ENCODE measurements around the gene N4BP2L2.

The N4BP2L2 gene

DNA sequence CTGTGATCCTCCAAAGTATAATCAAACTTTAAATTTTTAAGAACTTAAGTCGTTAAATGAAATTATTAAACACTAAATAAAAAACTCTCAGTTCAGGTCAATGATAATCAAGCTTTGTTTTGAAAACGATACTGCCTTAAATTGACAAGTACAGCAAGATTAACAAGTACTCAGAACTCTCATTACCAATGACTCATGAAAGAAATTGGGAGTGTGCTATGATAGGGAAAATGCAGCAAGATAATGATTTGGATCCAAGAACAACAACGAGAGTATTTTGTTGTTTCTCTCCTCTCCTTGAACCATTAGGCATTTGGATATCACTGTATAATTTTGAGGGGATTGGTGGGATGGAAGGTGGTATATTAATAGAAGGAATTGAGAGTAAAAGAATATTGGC, 10.2 kb downstream of the N4BP2L2 start:
- no peak for DNase-seq

DNA sequence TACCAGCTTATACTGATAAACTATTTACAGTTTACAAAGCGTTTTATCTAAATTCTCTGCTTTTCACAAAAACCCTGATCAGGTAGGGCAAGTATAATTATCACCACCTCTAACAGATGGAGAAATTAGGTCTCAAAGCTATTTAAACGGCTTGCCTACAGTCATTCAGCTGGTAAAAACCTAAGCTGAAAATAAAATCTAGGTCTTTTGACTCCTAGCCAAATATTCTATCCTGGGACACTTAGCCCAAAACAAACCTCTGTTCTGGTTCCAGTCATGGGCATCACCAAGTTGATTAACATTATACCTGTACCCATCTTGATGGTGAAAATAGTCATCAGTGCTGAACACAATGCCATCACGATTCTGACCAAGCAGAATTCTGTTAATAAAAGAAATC, 11.4 kb downstream of the N4BP2L2 start:
- no peak for DNase-seq

DNA sequence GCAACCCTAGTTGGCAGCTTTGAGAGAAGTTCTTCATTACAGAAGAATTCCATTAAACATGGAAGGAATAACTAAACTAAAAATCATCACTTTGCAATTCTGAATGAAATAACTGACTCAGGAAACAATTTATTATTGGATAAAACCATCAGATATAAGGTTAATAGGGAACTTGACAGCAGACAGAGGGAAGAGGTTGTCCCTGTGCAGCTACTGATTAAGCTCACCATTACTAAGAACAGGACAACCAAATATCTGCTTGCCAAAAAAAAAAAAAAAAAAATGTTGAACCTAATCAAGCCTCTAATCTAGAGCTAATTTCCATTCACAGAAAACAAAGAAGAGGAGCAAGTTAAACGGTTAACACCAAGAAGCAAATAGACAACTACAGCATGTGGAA, 12.8 kb downstream of the N4BP2L2 start:
- DNase-seq, result no peak

DNA sequence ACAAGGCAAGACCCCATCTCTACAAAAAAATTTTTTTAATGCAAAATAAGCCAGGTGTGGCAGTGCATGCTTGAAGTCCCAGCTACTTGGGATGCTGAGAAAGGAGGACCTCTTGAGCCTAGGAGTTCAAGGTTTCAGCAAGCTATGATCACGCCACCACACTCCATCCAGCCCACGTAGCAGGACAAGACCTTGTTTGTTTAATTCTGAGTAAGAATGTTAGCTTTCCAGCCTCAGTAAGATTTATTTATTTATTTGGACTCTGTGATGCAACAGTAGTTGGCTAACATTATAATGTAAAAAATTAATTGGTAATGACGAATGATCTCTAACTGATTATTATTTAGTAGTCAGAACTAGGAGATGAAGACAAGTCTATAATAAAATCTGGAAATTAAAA, 23.3 kb downstream of the N4BP2L2 start:
- DNase-seq, result no peak

DNA sequence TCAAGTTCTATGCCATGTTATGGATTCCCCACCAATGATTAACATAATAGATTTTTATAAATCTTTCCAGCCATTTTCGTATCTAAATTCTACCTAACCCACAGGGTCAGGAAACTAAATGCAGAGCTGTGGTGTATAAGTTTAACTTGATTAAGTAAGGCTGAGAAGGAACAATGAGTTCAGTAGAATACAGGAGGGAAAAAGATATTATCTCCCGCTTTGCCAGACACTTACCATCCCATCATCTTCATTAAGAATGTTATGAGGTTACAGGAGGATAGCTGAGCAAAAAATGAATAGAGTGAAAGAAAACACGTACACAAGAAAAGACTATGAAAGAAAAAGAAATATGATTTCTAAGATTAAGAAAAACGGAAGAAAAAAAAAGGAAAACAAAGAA, 27.1 kb downstream of the N4BP2L2 start:
- no peak for DNase-seq

DNA sequence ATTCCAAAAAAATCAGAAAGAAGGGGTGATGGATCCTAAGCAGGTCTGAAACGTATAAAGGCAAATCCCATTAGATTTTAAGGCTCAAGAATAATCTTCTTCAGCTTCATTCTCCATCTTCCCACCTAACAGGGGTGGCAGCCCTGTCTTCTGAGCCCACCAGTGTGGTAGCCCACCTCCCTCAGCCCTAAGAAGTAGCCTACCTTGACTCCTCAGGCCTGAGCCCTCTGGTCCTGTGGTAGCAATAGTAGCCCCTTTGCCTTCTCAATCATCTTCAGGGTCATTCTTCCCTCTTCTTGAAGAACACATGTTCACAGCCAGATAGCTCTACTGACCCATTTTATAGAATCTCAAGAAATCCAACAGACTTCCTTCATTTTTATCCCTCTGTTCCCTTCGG, 33.7 kb downstream of the N4BP2L2 start:
- DNase-seq, result no peak

DNA sequence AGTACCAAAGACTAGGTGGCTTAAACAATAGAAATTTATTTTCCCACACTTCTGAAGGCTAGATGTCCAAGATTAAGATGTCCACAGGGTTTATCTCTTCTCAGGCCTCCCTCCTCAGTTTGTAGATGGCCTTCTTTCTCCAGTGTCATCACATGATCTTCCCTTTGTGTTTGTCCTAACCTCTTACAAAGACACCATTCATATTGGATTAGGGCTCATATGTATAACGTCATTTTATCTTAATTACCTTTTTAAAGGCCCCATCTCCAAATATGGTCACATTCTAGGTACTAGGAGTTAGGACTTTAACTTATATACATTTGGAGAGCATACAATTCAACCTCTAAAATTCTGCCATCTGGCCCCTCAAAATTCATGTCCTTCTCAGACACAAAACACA, 34.3 kb downstream of the N4BP2L2 start:
- no peak for DNase-seq

DNA sequence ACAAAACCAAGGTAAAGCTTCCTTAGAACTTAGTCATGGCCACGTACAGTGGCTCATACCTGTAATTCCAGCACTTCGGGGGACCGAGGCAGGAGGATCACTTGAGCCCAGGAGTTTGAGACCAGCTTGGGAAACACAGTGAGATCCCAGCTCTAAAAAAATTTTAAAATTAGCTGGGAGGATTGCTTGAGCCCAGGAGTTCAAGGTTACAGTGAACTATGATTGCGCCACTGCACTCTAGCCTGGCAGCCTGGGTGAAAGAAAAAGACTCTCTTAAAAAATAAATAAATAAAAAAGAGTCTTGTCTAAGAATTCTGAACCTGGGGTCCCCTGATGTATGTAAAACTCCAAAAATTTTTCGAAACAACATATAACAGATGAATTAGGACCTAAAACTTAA, 34.9 kb downstream of the N4BP2L2 start:
- no peak for DNase-seq

DNA sequence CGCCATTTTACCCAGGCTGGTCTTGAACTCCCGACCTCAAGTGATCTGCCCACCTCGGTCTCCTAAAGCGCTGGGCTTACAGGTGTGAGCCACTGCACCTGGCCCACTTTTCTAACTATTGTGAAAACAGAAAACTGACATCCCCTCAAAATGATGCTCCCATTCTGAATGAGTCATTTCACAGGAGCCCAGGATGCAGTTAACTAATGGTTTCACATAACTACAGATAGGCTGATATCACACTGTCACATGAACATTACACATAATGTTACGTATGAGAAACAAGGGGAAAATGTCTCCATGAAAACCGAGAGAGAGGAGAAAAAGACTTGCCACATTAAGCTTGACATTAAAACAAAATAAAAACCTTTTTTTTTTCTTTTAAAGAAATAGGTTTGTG, 37.5 kb downstream of the N4BP2L2 start:
- DNase-seq, result no peak

DNA sequence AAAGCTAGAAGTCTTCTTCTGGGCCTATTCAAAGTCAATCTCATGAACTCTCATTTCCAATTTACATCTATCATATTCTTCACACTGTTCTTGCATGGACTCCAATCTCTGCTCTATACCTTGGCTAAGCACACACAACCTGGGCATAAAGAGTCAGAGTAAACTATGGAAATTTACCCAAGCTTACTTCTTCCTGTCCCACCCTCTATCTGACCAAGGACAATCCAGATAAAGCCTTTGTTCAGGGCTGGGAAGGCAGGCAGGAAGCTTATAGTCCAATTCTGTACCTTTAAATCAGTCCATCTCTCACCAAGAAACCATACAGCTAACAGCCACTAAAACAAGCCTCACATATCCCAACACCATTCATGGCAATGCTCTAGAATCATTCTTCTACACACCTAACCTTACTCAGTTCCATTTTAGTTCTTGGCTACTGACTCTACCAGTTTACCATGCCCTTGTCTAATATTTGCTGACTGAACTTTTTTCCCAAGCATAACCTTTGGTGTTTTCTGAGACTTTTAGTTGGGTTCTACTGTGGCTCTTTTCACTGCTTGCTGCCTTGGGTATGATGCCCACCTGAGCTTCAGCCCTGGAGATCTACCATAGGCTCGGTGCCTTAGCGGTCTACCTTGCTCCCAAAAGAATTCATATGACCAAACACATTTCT, 38.9 kb downstream of the N4BP2L2 start:
- DNase-seq, result no peak

DNA sequence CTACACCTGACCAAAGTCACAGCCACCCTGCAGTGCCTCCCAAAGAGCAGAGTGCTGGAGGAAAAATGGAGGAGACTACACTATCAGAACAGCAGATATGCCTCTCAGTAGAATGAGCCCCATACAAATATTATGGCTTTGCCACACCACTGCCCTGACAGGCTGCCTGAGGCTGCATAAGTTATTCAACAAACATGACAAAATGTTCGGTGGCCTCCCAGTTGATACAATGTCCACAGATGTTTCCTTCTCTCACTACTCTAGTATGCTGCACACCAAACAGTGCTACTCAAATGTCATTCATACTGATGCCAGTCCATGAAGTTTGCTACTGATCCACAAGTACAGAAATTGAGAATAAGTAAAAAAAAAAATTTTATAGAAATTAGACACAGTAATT, 41.0 kb downstream of the N4BP2L2 start:
- no peak for DNase-seq

DNA sequence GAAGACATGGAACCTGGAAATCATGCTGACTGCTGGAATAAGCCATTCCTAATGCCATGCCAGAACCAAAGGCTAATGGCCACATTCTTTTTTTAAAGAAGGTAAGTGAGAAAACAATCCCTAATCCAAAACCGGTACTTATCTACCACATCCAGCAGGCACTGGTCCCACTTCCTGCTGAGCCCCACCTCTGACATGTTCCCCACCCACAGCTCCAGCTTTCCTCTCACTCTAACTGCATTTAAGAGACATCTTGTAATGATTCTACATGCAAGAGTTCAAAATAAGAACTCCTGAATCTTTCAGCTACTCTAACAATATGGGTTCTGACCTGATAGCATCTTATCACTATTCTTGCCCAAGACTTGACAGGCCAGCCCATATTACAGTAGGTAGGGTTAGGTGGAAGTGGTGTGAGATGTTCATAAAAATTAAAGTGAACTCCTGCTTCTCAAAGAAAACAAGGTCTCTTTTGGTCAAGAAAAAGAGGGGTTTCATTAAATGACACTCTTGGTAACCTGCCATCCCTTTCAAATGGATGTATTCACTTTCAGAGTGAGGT, 41.9 kb downstream of the N4BP2L2 start:
- DNase-seq, result no peak

DNA sequence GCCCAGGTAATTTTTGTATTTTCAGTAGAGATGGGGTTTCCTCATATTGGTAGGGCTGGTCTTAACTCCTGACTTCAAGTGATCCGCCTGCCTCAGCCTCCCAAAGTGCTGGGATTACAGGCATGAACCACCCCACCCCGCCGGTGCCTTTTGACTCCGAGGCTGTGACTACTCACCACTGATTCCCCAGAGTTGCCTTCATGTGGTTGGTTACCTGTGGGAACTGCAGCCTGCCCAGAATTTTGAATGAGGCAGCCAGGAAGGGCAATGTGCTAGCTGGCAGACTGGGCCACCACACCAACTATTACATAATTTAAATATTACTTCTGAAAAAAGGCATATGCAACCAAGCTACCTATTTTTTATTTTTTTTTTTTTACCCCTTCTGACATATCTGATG, 42.8 kb downstream of the N4BP2L2 start:
- no peak for DNase-seq

DNA sequence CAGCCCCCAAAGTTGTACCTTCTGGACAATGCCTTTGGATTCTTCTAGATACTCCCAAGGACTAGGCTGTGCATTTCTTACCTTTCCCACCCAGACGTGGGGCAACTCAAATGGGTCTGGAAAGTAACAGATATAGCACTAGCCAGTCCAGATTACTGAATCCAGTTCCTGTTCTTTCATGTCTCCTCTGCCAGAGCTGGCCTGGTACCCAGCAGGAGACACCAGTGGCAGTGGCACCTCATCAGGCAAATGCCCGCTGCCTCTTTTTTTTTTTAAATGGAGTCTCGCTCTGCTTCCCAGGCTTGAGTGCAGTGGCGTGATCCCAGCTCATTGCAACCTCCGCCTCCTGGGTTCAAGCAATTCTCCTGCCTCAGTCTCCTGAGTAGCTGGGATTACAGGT, 43.2 kb downstream of the N4BP2L2 start:
- no peak for DNase-seq

DNA sequence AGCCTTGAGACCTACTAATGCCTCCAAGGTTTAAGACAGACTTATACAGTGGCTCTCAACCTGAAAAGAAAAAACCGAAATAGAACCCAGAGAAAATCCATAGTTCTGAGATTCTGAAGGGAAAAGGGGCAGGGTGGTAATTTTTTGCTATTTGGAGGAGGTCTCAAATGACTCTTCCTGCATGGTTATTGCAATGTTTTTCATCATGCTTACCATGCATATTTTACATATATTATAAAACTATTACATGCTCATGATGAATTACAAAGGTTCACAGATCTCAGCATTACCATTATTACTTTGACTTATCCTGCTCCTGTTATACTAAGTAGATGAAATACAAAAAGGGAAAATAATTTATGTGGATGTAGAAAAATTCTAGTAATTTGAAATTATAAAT, 47.6 kb downstream of the N4BP2L2 start:
- no peak for DNase-seq

DNA sequence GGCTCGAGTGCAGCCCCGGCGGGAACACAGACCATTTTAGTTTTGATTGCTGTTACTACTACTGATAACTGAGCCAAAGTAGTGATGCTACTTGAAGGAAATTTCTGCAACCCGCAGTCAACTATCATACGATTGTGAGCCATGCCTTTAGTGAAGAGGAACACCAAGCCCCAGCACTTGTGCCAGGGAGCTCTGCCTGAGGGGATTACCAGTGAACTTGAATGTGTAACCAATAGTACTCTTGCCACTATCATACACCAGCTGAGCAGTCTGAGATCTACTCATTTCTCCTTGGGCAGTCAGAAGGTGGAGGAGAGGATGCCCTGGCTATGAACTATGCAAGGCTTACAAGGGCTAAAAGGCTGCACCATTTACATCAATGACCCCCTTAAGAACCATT, 61.7 kb downstream of the N4BP2L2 start:
- no peak for DNase-seq

DNA sequence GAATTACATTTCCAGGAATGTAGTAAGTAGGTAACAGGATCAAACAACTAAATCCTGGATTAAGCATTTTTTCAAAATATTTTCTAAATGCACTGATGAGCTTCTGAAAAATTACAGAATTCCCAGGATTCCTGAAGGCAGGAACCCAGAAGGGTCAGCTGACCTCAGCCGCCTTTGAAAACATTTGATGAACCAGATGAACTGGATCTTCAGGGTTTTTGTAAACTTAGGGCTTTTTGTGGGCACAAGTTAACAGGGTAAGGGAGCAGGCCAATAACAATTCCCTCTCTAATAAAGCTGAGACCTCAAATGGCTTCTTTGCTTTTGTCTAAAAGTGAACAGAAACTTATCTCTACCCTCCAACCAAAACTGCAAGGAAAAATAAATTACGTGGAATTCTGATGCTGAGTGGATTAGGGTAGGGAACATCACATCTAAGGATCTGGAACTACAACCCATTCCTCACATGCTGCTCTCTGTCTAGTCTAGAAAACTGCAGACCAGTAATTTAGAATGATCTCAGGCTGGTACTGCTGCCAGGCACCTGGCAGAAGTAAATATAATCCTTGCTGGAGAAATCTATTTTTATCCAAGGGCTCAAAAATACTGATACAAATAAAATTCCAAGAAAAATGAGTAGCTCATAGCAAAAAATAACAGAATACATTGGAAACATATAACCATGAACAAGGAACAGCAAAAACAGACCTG, 62.4 kb downstream of the N4BP2L2 start:
- DNase-seq, result no peak

DNA sequence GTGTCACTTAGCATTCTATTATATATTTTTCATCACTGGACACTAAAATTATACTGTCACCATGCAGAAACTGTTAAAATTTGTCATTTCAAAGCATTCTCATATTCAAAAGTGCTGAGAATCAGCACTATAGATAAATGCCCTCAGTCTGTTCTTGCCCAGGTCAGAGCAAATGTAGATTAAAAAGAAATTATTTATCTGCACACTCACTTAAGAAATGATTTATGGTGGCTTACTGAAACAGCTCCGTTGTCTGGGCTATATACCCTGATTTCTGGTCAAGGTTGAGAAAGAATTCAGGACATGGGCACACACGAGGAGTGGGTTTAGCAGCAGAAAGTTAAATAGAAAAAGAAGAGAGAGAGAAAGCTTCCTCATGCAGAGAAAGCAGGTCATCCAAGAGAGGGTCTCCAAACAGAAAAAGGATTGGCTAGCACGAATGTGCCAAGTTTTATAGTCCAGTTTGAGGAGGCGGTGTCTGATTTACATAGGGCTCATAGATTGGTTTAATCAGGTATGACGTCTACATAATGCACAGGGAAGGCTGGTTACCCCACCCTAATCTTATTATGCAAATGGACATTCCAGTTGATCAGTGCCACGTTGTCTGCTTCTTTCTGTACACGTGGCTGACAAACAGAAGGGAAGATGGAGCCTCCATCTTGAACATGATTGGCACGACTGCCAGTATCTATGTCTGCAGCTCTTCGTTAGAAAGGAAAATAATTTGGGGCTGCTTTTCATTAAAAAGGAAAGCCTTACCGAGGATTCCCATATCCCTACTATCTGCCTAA, 63.4 kb downstream of the N4BP2L2 start:
- DNase-seq, result no peak

DNA sequence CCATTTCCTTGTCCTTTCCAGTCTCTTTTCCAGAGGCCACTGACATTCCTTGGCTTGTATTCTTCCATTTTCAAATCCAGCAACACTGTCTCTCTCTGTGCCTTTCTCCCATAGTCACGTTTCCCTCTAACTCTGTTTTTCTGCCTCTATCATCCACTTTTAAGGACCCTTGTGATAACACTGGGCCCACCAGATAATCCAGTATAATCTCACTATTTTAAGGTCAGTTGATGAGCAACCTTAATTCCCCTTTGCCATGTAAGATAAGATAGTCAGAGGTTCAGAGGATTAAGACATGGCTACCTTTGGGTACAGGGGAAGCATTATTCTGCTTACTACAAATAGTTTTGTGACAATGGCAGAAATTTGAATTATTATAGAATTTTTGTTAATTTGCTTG, 64.9 kb downstream of the N4BP2L2 start:
- no peak for DNase-seq

DNA sequence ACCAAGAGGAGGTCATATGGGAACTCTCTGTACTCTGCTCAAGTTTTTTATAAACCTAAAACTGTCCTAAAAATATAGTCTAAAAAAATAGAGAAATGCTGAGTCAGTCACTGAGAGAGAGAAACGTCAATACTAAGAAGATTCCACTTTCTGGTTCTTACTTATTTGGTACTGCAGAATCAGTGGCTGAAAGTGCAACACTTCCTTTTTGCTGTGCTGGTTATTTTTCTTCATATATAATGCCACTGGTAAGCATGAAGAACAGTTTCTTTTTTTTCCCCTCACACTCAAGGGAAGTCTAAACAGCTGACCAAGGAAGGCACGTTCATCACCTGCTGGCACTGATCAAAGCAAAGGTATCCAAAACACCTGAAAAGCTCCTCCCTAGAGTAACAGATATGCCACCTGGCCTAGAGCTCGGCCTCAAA, 66.4 kb downstream of the N4BP2L2 start:
- DNase-seq, result no peak

DNA sequence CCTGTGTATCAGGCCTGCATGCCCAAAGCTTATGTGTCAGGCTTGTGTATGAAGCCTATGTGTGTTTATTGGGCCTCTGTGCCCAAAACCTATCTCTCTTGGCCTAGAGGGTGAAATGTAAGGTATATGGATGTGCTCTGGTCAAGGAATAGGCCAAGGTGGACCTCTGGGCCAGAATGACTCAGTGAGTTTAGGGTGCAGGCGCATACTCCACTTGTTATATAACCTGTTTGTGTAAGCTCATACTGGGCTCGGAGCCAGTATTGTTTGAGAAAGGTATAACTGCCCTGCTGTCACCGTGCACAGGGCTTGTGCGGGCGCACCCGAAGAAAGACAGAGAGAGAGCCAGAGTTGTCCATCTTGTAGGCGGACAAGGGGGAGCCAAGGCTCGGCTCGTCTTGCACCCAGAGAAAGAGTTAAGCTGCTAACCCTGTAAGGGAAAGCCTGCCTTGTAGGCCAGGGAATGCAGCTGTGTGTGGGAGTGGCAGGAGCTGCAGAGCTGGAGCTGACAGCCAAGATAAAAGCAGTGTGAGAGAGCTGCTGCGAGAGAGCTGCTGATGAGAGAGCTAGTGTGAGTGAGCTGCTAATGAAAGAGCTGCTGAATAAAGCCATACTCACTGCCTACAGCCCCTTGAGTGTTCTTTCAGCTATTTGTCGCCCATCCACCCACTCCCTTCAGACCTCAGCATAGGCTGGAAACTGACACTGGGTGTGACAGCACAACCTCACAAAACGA, 67.2 kb downstream of the N4BP2L2 start:
- no peak for DNase-seq

DNA sequence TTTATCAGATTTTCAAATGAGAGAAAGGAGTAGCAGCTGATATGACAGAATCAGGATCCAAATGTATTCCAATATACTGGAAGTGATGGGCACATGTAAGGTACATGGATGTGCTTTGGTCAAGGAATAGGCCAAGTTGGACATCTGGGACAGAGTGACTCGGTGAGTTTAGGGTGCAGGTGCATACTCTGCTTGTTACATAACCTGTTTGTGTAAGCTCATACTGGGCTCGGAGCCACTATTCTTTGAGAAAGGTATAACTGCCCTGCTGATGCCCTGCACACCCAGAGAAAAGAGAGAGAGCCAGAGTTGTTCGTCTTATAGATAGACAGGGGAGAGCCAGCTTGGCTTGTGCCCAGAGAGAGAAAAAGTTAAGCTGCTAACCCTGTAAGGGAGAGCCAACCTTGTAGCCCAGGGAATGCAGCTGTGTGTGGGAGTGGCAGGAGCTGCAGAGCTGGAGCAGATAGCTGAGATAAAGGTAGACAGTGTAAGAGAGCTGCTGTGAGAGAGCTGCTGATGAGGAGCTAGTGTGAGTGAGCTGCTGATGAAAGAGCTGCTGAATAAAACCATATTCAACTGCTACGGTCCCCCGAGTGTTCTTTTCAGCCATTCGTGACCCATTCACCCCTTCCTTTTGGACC, 70.0 kb downstream of the N4BP2L2 start:
- peak; percentile 47 for DNase-seq

DNA sequence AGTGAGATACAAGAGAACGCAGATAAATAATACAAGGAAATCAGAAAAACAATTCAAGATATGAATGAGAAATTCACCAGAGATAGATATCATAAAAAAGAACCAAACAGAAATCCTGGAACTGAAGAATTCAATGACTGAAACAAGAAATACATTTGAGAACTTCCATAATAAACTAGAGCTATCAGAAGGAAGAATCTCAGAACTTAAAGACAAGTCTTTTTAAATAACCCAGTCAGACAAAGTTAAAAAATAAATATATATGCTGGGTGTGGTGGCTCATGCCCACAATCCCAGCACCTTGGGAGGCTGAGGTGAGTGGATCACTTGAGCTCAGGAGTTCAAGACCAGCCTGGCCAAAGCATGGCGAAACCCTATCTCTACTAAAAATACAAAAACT, 82.0 kb downstream of the N4BP2L2 start:
- DNase-seq, result no peak

Measured in DMS53 (cell line).